Measurements from ENCODE around the gene RANBP3.
"Not testable (repeated sequence)": the region's sequence is repeated elsewhere in the genome, so short reads cannot be mapped to it uniquely, and the experiment has no call there.

Gene RANBP3

DNA sequence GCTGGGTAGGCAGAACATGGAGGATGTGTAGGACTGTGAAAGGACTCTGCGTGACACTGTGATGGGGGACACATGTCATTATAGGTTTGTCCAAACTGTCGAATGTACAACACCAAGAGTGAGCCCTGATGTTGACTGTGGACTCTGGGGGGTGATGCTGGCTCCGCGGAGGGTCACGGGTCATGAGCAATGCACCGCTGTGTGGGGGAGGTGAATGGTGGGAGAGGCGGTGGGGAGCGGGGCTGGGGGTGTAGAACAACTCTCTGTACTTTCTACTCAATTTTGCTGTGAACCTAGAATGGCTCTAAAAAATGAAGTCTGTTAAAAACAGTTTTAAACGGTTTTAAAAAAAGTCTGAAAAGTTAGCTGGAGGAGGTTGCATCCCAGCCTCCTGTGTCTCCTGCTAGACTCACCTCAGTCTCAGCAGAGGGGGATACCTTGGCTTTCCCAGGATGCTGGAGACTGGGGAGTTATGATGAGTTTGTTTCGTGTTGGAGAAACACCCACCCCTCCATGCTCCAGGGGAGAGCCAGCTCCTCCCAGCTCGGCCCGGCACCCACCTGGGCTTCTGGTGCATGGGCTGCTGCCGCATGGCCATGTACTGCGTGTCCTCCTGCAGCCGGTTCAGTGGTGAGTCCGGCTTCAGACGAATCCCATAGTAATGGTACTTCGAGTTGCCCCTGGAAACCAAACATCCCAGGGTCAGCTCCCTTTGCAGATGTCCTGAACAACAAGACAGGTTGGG is 34.7 kb upstream of the RANBP3 start:
- TF ChIP-seq ZFX (IDR thresholded peaks at IDR 0.05; ENCODE audit: borderline replicate concordance) = no peak
- TF ChIP-seq CTCF (IDR thresholded peaks at IDR 0.05) = no peak

GRCh38 chr19:6011794-6012193 is 33.9 kb upstream of the RANBP3 start:
- no peak for TF ChIP-seq ZFX (IDR thresholded peaks at IDR 0.05; ENCODE audit: borderline replicate concordance)
- no peak for TF ChIP-seq CTCF (IDR thresholded peaks at IDR 0.05)
- H3K27ac ChIP-seq = no peak overlapping the region

More for the DNA sequence above, 34.7 kb upstream of the RANBP3 start:
- H3K27ac ChIP-seq = no peak overlapping the region

DNA sequence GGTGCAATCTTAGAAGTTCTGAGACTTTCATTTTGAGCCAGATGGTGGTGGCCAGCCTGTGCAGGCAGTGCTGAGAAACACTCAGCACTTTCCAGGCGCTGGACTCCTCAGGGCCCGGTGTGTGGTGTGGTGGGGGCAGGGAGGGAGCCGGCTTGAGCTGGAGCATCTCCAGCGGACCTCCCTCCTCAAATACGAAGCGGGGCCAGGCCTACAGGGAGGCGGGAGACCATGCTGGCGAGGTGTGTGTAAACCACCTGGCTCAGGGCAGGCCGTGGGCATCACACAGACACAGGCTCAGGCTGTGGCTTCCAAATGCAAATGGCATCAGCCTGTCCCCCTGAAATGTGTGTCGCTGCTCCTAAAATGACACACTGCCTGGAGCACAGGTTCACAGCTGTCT is 33.3 kb upstream of the RANBP3 start:
- TF ChIP-seq ZFX (IDR thresholded peaks at IDR 0.05; ENCODE audit: borderline replicate concordance) (no peak), CTCF (IDR thresholded peaks at IDR 0.05) (no peak)
- H3K27ac ChIP-seq = no peak overlapping the region

DNA sequence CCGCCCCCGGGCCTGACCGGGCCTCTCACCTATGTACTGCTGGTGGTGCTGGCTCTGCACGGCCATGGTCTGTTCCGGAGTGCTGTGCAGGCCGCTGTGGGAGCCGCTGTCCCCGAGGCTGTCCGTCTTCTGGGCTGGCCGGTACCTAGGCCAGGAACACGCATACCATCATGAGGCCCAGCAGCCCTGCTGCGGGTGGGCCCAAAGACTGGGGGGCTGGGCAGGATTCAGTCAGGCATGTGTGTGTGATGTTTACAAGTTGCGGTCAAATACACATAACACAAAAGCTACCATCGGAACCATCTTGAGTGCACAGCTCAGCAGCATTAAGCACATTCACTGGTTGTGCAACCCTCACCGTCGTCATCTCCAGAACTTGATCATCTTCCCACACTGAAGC is 32.2 kb upstream of the RANBP3 start:
- H3K27ac ChIP-seq = no peak overlapping the region
- TF ChIP-seq ZFX (IDR thresholded peaks at IDR 0.05; ENCODE audit: borderline replicate concordance) = no peak
- no peak for TF ChIP-seq CTCF (IDR thresholded peaks at IDR 0.05)

- H3K27ac ChIP-seq = no peak overlapping the region
- TF ChIP-seq CTCF (IDR thresholded peaks at IDR 0.05) = no peak
- no peak for TF ChIP-seq ZFX (IDR thresholded peaks at IDR 0.05; ENCODE audit: borderline replicate concordance)
These were observed 29.9 kb upstream of the RANBP3 start for GRCh38 chr19:6007866-6008265.

- H3K27ac ChIP-seq = no peak overlapping the region
- no peak for TF ChIP-seq CTCF (IDR thresholded peaks at IDR 0.05)
- TF ChIP-seq ZFX (IDR thresholded peaks at IDR 0.05; ENCODE audit: borderline replicate concordance) = no peak
These were observed 29.0 kb upstream of the RANBP3 start for GRCh38 chr19:6006896-6007295.

DNA sequence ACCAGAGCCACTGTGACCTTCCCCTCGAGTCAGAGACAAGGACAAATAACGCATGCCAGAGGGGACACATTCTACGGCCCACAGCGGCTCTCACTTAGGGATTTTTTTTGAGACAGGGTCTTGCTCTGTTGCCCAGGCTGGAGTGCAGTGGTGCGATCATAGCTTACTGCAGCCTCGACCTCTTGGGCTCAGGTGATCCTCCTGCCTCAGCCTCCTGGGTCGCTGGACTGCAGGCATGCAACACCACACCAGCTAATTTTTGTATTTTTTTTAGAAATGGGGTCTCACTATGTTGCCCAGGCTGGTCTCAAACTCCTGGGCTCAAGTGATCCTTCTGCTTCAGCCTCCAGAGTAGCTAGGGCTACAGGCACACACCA is 28.1 kb upstream of the RANBP3 start:
- H3K27ac ChIP-seq = not testable (repeated sequence)
